Myocyte (in vitro differentiated cells): Measurements from ENCODE around the gene MYO5C. TPM values are rescaled to one million over a fixed set of nuclear protein-coding genes. Genes with fewer than 3 reads are reported as not detected.
"Not testable (repeated sequence)": the region's sequence is repeated elsewhere in the genome, so short reads cannot be mapped to it uniquely, and the experiment has no call there.

Source experiments
- DNase-seq: peaks from one replicate; pipeline ENCODE4 v3.0.0-alpha.2; 2012; ENCODE audit warnings: low read depth
- total RNA-seq: library from RNA; depleted of rRNA; stranded (reverse); fragments of >200 nt; gene quantifications from 2 replicates; pipeline ENCODE4 v1.2.3, GENCODE V29; 2014

Gene MYO5C
- total RNA-seq, 1 donor from 2014 or later: 0.64 TPM

- DNase-seq: peak; percentile 74
Measured at GRCh38 chr15:52179278-52180195, 116.1 kb downstream of the MYO5C start.

- DNase-seq: no peak
Measured at GRCh38 chr15:52178765-52179164, 116.8 kb downstream of the MYO5C start.

GRCh38 chr15:52172869-52173268 lies 122.7 kb downstream of the MYO5C start:
- DNase-seq: no peak

GRCh38 chr15:52171807-52172206 lies 123.8 kb downstream of the MYO5C start:
- DNase-seq: no peak

- DNase-seq: no peak
Measured at GRCh38 chr15:52171386-52171785, 124.2 kb downstream of the MYO5C start.

GRCh38 chr15:52170199-52170598 lies 125.4 kb downstream of the MYO5C start:
- DNase-seq: not testable (repeated sequence)

GRCh38 chr15:52165494-52166131 lies 130.0 kb downstream of the MYO5C start:
- DNase-seq: not testable (repeated sequence)

- DNase-seq: no peak
Measured at GRCh38 chr15:52164631-52165265, 130.9 kb downstream of the MYO5C start.

- DNase-seq: no peak
Measured at GRCh38 chr15:52163321-52164190, 132.0 kb downstream of the MYO5C start.

- no peak for DNase-seq
Measured at GRCh38 chr15:52162876-52163275, 132.7 kb downstream of the MYO5C start.

- DNase-seq: no peak
Measured at GRCh38 chr15:52162260-52162659, 133.3 kb downstream of the MYO5C start.

GRCh38 chr15:52161406-52161966 lies 134.1 kb downstream of the MYO5C start:
- no peak for DNase-seq

- no peak for DNase-seq
Measured at GRCh38 chr15:52159645-52160044, 136.0 kb downstream of the MYO5C start.

GRCh38 chr15:52158084-52158765 lies 137.4 kb downstream of the MYO5C start:
- no peak for DNase-seq

GRCh38 chr15:52155878-52156277 lies 139.7 kb downstream of the MYO5C start:
- DNase-seq: no peak

GRCh38 chr15:52154896-52155865 lies 140.4 kb downstream of the MYO5C start:
- DNase-seq: peak; percentile 66

GRCh38 chr15:52153900-52154895 lies 141.4 kb downstream of the MYO5C start:
- DNase-seq: no peak

- no peak for DNase-seq
Measured at GRCh38 chr15:52151353-52151752, 144.3 kb downstream of the MYO5C start.
